ENCODE results near the gene KSR2.
A peak's percentile ranks its signal among the peaks of the same experiment; 100 is the strongest.

The KSR2 gene

GRCh38 chr12:117438809-117439208, 530.0 kb downstream of the KSR2 start:
- DNase-seq: no peak

- DNase-seq: no peak
Observed at GRCh38 chr12:117437516-117438255, 531.1 kb downstream of the KSR2 start.

GRCh38 chr12:117433878-117434277, 534.9 kb downstream of the KSR2 start:
- DNase-seq: no peak

GRCh38 chr12:117430246-117430645, 538.5 kb downstream of the KSR2 start:
- DNase-seq: no peak

GRCh38 chr12:117427211-117427610, 541.6 kb downstream of the KSR2 start:
- DNase-seq: no peak

- no peak for DNase-seq
Observed at GRCh38 chr12:117421987-117422386, 546.8 kb downstream of the KSR2 start.

GRCh38 chr12:117421068-117421752, 547.6 kb downstream of the KSR2 start:
- DNase-seq: no peak

- no peak for DNase-seq
Observed at GRCh38 chr12:117417004-117417403, 551.8 kb downstream of the KSR2 start.

- no peak for DNase-seq
Observed at GRCh38 chr12:117412465-117413188, 556.2 kb downstream of the KSR2 start.

- no peak for DNase-seq
Observed at GRCh38 chr12:117409286-117409685, 559.5 kb downstream of the KSR2 start.

- DNase-seq: no peak
Observed at GRCh38 chr12:117408161-117408791, 560.5 kb downstream of the KSR2 start.

- DNase-seq: no peak
Observed at GRCh38 chr12:117404940-117405339, 563.9 kb downstream of the KSR2 start.

GRCh38 chr12:117404203-117404853, 564.5 kb downstream of the KSR2 start:
- DNase-seq: peak; percentile 18

GRCh38 chr12:117403586-117404139, 565.1 kb downstream of the KSR2 start:
- no peak for DNase-seq
